OCI-LY3 (cell line): ENCODE results near the gene IFT52.
"Not testable (repeated sequence)": the region's sequence is repeated elsewhere in the genome, so short reads cannot be mapped to it uniquely, and the experiment has no call there.

Experiments
- H2AFZ ChIP-seq: fragments of 200-600, 300-600 bp; shearing (Covaris generic); 2 replicates; pipeline ENCODE4 v1.6.0; 2014; ENCODE audit warnings: antibody characterized with exemption, low read depth, low read length
- H3K27ac ChIP-seq: fragments of 200-600, 300-600 bp; sonication (generic); 2 replicates; pipeline ENCODE4 v1.5.1; 2014; ENCODE audit warnings: mild to moderate bottlenecking, low read length, moderate library complexity, mixed read lengths
- H3K27me3 ChIP-seq: fragments of 200-600, 300-600 bp; sonication (generic); 2 replicates; pipeline ENCODE4 v1.6.1; 2014; ENCODE audit warnings: low read depth, low read length, mixed read lengths
- H3K36me3 ChIP-seq: fragments of 200-600, 300-600 bp; sonication (generic); replicated peaks from 2 replicates; pipeline ENCODE3; 2014; ENCODE audit warnings: low read depth, low read length, mixed read lengths
- H3K4me1 ChIP-seq: fragments of 300-600, 200-600 bp; sonication (generic); 2 replicates; pipeline ENCODE4 v1.6.1; 2014; ENCODE audit warnings: low read length, mixed read lengths
- H3K4me2 ChIP-seq: fragments of 200-600, 300-600 bp; sonication (generic); 2 replicates; pipeline ENCODE4 v1.6.1; 2014; ENCODE audit warnings: low read length, mixed read lengths
- H3K4me3 ChIP-seq: fragments of 300-600, 200-600 bp; sonication (generic); 2 replicates; pipeline ENCODE4 v1.5.1; 2014; ENCODE audit warnings: antibody characterized with exemption, mild to moderate bottlenecking, low read length, moderate library complexity
- H3K79me2 ChIP-seq: fragments of 300-600, 200-600 bp; shearing (Covaris generic); 2 replicates; pipeline ENCODE4 v1.6.1; 2014; ENCODE audit warnings: mild to moderate bottlenecking, low read length, mixed read lengths
- H3K9ac ChIP-seq: fragments of 300-600, 200-600 bp; shearing (Covaris generic); 2 replicates; pipeline ENCODE4 v1.6.0; 2014; ENCODE audit warnings: mild to moderate bottlenecking, low read length, moderate library complexity
- H3K9me3 ChIP-seq: fragments of 200-600, 300-600 bp; shearing (Covaris generic); 2 replicates; pipeline ENCODE4 v1.6.1; 2014; ENCODE audit warnings: low read length, mixed read lengths; ENCODE audit not compliant: insufficient read depth
- H4K20me1 ChIP-seq: fragments of 200-600, 300-600 bp; sonication (generic); 2 replicates; pipeline ENCODE4 v1.6.1; 2016; ENCODE audit warnings: low read length, mixed read lengths; ENCODE audit not compliant: insufficient read depth
- EZH2phosphoT487 ChIP-seq: fragments of 200-600 bp; shearing (Covaris generic); IDR thresholded peaks from 2 replicates; pipeline ENCODE4 v1.6.1; 2018; ENCODE audit warnings: antibody characterized with exemption, mixed run types, low read depth
- TF ChIP-seq, protein P1 (sequence below): fragments of 200-600, 300-600 bp; sonication (generic); IDR thresholded peaks from 2 replicates; pipeline ENCODE4 v1.5.1; 2014; ENCODE audit warnings: antibody characterized with exemption, low read length, low read depth

The IFT52 gene

GRCh38 chr20:43583133-43583864, 7.4 kb upstream of the IFT52 start:
- TF ChIP-seq, protein P1, sequence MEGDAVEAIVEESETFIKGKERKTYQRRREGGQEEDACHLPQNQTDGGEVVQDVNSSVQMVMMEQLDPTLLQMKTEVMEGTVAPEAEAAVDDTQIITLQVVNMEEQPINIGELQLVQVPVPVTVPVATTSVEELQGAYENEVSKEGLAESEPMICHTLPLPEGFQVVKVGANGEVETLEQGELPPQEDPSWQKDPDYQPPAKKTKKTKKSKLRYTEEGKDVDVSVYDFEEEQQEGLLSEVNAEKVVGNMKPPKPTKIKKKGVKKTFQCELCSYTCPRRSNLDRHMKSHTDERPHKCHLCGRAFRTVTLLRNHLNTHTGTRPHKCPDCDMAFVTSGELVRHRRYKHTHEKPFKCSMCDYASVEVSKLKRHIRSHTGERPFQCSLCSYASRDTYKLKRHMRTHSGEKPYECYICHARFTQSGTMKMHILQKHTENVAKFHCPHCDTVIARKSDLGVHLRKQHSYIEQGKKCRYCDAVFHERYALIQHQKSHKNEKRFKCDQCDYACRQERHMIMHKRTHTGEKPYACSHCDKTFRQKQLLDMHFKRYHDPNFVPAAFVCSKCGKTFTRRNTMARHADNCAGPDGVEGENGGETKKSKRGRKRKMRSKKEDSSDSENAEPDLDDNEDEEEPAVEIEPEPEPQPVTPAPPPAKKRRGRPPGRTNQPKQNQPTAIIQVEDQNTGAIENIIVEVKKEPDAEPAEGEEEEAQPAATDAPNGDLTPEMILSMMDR = no peak
- TF ChIP-seq EZH2phosphoT487 = no peak
- Histone ChIP-seq H3K9me3 (no peaks in the 10 kb centered on the region), H2AFZ (no peak overlapping the region), H3K4me3 (no peak overlapping the region), H3K27me3 (peaks cover 12% of the 10 kb centered on the region), H4K20me1 (no peaks in the 10 kb centered on the region), H3K4me2 (no peak overlapping the region), H3K4me1 (no peaks in the 10 kb centered on the region), H3K79me2 (no peaks in the 10 kb centered on the region), H3K9ac (no peak overlapping the region), H3K36me3 (no peaks in the 10 kb centered on the region), H3K27ac (no peak overlapping the region)

DNA sequence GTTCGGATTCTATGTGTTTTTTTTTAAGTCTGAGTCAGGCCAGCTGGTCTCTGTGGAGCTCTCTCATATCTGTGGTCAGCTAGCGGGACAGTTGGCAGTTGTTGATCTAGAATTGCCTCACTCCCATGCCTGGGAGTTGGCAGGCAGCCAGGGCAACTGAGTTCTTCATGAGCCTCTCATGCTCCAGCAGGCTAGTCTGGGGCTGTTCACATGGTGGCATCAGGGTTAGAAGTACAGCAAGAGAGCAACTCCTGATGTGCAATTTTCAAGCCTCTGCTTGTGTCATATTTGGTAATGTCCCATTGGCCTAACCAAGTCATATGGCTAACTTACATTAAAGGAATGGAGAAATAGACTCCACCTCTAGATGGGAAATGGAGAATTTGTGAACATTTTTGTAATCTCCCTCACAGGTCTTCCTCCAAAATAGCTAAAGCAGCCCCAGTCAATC, 6.7 kb upstream of the IFT52 start:
- no peak overlapping the region for H2AFZ ChIP-seq
- no peaks in the 10 kb centered on the region for H3K36me3 ChIP-seq
- H3K4me2 ChIP-seq = no peak overlapping the region
- TF ChIP-seq EZH2phosphoT487 = no peak
- TF ChIP-seq, protein P1 = no peak
- no peaks in the 10 kb centered on the region for H3K9me3 ChIP-seq
- peaks cover 12% of the 10 kb centered on the region for H3K27me3 ChIP-seq
- H3K4me1 ChIP-seq = no peaks in the 10 kb centered on the region
- H3K27ac ChIP-seq = no peak overlapping the region
- no peaks in the 10 kb centered on the region for H3K79me2 ChIP-seq
- no peak overlapping the region for H3K9ac ChIP-seq
- H3K4me3 ChIP-seq = no peak overlapping the region
- no peaks in the 10 kb centered on the region for H4K20me1 ChIP-seq

DNA sequence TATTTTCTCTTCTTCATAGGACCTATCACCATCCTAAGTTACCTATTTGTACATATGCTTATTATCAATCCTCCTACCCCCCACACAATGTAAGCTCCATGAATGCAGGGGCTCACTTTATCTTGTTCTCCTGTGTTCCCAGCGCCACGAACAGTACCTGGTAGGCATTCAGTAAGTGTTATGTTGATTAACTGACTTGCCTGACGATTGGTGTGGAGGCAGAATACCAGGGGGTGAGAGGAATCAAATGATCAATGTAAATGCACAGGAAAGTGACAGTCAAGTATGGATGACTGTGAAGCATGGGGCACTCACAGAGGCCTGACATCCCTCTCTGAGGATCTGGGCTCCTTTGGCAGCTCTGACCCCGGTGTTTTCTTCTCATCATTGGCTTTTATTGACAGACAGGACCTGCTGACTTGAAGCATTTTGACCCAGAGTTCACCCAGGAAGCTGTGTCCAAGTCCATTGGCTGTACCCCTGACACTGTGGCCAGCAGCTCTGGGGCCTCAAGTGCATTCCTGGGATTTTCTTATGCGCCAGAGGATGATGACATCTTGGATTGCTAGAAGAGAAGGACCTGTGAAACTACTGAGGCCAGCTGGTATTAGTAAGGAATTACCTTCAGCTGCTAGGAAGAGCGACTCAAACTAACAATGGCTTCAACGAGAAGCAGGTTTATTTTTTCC, 6.1 kb upstream of the IFT52 start:
- Histone ChIP-seq H3K4me2 (no peak overlapping the region), H3K36me3 (no peaks in the 10 kb centered on the region), H3K9me3 (no peaks in the 10 kb centered on the region), H4K20me1 (no peaks in the 10 kb centered on the region), H3K27me3 (peaks cover 12% of the 10 kb centered on the region), H3K9ac (no peak overlapping the region), H3K4me3 (no peak overlapping the region), H3K4me1 (peaks cover under 1% of the 10 kb centered on the region; the same call in 1 of the 2 replicates), H3K27ac (no peak overlapping the region), H2AFZ (no peak overlapping the region), H3K79me2 (no peaks in the 10 kb centered on the region)
- no peak for TF ChIP-seq EZH2phosphoT487
- TF ChIP-seq, protein P1 = no peak

- H3K27me3 ChIP-seq = peaks cover 12% of the 10 kb centered on the region
- H3K36me3 ChIP-seq = no peaks in the 10 kb centered on the region
- no peak overlapping the region for H3K9ac ChIP-seq
- H4K20me1 ChIP-seq = no peaks in the 10 kb centered on the region
- H3K9me3 ChIP-seq = no peaks in the 10 kb centered on the region
- TF ChIP-seq, protein P1 = no peak
- TF ChIP-seq EZH2phosphoT487 = no peak
- H3K79me2 ChIP-seq = peaks cover 7% of the 10 kb centered on the region; the same call in 1 of the 2 replicates
- H3K4me1 ChIP-seq = peaks cover 9% of the 10 kb centered on the region
- no peak overlapping the region for H3K4me2 ChIP-seq
- H2AFZ ChIP-seq = no peak overlapping the region
- H3K4me3 ChIP-seq = no peak overlapping the region
- no peak overlapping the region for H3K27ac ChIP-seq
These were observed 4.1 kb upstream of the IFT52 start for GRCh38 chr20:43586641-43587040.

DNA sequence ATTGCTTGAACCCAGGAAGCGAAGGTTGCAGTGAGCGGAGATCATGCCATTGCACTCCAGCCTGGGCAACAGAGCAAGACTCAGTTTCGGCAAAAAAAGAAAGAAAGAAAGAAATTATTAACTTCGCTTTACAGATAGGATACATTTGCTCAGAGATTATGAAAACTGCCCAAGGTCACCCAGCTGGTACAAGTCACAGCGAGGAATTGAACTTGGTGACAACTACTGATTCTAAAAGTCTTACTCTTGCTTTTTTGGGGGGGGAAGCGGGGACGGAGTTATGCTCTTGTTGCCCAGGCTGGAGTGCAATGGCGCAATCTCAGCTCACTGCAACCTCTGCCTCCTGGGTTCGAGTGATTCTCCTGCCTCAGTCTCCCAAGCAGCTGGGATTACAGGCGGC, 2.2 kb upstream of the IFT52 start:
- not testable (repeated sequence) for H3K4me3 ChIP-seq, H4K20me1 ChIP-seq, H3K4me2 ChIP-seq, H3K9me3 ChIP-seq, H3K27ac ChIP-seq, H2AFZ ChIP-seq, H3K9ac ChIP-seq, H3K27me3 ChIP-seq, H3K36me3 ChIP-seq, H3K79me2 ChIP-seq
- H3K4me1 ChIP-seq = peaks cover 11% of the 10 kb centered on the region
